GM12872 (cell line): Measurements from ENCODE around the gene PDZD4.

ENCODE experiments used
- TF ChIP-seq, protein P1 (sequence below): IDR thresholded peaks from 3 replicates; pipeline ENCODE4 v1.5.1; 2011; ENCODE audit warnings: low read depth, mild to moderate bottlenecking, low read length, moderate library complexity; ENCODE audit not compliant: insufficient read depth

The PDZD4 gene

DNA sequence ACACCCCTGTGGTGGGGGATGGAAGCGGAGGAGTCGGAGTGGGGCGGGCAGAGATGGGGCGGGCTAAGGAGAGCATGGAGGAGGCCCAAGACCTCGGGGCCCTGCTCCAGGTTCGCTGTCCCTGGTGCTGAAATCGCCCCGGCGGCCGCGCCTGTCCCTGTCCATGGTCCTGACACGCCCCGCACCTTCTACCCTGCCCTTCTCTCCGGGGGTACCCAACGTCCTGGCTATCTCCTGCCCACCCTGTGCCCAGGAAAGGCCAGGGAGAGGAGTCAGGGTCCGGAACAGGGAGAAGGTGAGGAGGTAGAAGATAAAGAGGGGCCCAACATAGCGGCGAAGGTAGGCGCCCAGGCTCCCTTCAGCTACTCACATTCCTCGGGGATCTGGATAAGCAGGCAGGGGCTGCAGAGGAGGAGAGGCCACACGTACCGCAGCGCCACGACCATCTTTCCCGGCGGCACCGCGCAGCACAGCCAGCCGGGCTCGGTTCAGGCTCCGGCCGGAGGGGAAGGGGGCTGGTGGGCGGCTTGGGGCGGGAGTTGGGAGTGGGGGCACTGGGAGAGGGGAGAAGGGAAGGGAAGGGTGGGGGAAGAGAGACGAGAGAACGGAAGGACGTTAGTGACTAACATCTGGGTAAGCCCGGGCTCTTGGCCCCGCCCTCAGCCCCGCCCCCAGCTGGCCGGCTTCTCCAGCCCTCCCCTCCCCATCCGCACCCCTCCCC is 45.2 kb upstream of the PDZD4 start:
- TF ChIP-seq, protein P1, sequence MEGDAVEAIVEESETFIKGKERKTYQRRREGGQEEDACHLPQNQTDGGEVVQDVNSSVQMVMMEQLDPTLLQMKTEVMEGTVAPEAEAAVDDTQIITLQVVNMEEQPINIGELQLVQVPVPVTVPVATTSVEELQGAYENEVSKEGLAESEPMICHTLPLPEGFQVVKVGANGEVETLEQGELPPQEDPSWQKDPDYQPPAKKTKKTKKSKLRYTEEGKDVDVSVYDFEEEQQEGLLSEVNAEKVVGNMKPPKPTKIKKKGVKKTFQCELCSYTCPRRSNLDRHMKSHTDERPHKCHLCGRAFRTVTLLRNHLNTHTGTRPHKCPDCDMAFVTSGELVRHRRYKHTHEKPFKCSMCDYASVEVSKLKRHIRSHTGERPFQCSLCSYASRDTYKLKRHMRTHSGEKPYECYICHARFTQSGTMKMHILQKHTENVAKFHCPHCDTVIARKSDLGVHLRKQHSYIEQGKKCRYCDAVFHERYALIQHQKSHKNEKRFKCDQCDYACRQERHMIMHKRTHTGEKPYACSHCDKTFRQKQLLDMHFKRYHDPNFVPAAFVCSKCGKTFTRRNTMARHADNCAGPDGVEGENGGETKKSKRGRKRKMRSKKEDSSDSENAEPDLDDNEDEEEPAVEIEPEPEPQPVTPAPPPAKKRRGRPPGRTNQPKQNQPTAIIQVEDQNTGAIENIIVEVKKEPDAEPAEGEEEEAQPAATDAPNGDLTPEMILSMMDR: no peak

DNA sequence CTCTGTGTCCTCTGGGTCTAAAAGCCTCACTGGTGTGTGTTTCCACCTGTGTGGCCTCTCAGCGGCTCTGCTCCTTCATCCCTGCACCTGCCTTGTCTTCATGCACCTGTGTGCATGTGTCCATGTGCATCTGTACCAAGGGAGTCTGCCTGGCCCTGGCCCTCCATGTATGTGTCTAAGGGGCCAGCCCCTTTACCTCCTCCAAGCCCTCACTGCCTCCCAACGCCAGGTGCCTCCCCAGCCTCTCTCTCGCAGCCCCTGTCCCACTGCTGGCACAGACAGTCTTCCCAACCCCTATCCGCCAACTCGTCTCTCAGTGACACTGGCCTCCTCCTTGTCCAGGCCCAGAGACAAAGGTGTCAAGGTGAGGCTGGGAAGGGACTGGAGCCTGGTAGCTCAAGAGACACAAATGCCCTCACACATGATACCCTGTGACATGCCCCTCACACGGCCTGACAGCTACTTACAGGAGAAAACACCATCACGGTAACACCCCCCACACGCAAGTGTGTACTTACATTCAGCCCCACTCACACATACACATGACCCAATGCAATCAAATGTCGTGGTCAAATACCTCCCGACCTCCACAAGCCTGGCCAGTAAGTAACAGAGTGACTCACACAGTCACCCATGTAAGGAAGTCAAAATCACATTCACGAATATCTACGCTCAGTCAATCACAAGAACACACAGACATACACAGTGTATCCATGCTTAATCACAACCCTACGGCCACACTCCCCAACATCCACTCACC is 44.2 kb upstream of the PDZD4 start:
- TF ChIP-seq, protein P1: no peak

DNA sequence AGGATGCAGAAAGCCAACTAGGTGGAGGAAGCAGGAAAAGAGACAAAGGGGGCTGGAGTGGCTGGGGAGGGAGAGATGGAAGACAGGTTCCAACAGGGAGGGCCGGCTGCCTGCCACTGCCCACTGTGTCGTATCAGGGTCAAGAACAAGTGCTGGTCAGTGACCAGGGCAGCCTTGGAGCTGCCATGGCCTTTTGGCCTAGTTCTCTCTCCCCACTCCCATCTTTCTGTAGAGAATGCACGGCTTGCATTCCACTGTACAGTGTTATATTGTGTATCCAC is 43.7 kb upstream of the PDZD4 start:
- TF ChIP-seq, protein P1: no peak

DNA sequence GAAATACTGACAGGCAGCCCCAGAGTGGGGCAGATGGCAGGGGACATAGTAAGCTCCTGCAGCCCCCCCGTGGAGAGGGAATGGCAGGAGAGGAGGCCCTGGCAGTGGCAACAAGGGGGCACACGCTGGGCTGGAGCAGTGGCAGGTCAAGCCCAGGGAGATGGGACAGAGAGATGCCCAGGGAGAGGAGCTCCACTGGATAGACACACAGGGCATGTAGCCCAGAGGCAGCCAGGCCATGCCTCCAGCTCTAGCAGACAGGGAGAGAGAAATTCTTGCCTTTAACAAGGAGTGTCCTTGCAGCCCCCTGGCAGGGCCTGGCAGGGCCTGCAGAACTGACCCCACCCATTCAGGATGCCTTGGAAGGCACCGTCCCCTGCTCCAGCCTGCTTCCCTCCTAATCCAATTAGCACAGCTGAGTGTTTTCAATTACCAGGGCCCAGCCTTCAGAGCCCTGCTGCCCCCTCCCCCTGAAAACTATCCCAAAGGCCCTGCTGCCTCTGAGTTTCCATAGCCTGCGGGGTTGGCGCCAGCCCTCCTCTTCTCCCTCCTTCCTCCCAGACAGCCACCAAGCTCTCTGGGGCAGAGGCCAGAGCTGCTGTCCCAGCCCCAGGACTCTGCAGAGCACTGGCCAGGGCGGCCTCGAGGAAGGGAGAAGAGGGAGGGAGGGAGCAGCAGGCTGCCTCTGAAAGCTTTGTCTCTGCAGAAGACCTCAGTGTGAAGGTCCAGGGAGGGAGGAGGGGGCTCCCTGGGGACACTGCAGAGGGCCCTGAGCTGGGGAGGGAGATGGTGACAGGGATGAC is 43.1 kb upstream of the PDZD4 start:
- TF ChIP-seq, protein P1: no peak

DNA sequence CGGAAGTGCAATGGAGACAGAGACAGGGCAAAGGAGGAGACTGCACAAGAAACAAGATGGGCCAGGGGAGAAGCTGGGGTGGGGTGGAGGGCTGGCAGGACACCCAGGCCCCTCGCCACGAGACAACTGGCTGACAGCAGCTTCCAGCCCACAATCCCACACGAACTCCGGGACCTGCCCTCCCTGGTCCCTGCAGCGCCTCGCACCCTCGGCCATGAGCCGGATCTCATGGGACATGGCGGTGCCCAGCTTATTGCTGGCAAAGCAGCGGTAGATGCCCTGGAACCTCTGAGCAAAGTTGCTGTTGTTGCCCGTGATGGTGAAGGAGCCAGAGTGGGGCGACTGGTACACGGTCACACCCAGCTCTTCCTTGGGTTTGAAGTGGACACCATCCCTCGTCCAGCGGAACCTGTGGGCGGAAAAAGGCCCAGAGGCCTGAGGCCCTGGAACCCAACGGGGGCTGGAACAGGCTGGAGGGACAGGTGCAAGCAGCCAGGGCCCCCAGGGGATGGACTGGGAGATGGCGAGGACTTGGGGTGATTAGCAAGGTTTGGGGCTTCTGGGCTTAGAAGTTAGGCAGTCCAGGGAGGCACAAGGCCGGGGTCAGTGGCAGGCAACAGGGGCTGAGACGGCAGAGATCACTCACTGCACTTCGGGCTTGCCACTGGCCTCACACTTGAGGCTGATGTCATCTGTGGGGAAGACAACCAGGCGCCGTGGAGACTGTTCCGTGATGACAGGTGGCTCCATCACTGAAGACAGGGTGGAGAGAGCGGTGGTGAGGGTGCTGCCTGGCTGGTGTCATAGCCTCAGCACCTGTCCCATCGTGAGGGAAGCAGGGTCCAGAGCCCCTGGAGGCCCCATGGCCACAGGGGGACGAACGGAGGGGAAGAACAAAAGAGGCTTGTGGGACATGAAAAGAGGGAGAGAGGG is 41.9 kb upstream of the PDZD4 start:
- TF ChIP-seq, protein P1: no peak

DNA sequence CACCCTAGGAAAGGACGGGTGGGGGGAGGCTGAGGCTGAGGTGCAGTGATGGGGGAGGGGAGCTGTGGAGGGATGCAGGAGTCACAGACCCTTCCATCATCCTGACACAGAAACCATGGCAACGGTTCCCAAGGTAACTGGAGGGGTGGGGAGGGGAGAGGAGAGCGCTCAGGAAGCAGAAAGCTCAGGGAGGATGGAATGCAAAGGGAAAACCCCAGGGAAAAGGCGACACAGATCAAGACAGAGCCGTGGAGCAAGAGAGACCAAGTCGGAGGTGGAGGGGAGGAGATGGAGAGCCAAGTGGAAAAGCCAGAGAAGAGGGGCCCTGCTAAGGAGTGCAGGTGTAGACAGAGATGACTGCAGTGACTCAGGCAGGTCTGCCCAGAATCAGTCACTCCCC is 41.1 kb upstream of the PDZD4 start:
- TF ChIP-seq, protein P1: no peak

DNA sequence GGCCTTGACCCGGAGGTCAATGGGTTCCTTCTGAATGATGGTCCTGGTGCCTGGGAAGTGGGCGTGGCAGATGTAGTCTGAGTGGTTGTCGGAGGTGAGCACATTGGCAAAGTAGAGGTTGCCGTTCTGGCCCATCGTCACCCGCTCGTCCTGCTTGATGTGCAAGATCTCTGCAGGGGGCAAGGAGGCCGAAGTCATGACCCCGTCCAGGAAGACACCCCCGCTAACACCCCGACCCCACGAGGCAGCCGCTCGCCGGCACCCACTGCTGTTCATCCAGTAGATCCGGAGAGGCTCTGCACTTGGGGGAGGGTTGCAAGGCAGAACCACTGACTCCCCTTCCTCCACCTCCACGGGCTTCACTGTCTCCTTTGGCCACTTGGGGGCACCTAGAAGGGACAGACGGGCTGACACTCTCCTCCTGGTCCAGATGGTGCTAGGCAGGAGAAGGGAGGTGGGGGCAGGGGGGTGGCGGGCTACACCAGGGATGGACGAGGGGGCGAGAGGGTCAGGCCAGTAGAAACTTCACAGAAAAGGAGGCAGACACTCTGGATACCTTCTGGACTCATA is 40.5 kb upstream of the PDZD4 start:
- TF ChIP-seq, protein P1: no peak
